ENCODE measurements around the gene PLA2G4E.

The PLA2G4E gene

DNA sequence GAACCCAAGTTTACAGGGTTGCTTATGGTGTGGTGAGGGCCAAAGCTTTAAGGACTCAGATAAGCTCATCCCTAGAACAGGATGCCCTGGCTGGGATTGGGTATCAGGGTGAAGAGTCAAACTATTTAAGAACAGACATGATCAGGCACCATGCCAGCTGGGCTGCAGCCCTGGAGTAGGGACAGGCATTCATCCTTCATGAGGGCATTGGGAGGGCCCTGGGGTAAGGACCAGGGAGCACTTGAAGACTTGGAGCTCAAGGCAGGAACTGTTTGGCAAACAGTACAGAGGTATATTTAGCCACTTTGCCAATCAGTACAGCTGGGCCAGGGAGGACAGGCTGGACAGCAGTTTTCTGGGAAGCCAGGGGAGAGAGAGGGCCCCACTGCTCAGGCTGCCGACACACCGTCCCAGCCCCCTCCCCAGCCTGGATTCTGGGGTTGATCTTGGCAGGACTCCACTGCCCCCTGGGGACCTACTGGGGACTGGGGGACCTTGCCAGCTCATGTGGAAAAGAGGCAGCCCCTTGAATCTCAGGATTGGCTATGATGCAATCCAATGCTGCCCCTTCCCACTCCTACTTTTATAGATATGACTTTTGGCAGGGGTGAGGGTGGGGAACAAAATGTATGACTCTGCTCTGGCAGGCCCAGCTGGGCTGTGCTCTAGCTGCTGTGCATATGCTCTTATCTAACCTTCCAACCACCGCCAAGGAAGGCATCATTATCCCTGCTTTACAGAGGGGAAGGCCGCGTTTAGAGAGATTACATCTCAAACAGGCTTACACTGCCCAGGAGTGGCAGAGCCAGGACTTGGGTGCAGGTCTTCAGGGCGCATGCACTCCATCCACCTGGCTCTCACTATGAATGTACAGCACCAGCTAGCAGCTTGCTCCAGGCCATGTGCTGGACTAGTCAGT lies 2.3 kb downstream of the PLA2G4E start:
- DNase-seq = no peak

DNA sequence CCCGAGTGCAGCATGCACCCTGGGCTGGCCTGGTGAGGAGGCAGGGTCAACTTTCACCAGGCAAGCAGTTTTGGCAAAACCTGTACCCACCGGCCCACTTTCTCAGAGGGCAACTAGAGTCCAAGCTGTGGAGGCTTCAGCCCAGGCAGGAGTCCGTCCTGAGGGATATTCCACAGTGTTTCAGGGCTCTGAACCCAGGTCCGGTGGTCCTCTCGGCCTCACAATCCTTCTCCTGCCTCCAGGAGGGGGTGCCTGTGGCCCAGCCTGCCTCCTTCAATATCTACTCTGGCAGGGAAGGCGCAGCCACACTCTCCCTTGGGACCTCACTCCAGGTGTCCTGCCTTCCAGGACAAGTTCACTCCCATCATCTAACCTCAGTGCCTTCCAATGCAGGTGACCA lies 3.9 kb downstream of the PLA2G4E start:
- DNase-seq = no peak

DNA sequence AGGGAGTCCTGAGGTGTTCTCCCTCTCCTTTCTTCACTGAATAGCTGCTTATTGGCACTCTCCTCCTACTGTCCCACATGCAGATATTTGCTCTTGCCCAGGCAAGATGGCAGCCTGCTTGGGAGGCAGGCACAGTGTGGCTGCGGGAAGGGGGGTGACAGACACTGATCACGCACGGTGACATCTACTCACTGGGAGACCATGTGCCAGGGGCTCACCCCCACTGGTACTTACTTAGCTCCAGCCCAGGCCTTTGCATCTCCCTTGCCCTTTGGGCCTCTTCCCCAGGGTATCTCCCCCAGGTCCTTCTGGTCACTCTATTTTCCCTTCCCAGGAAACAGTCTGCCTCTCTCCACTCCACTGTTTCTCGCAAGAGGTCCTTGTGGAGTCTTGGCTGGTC lies 6.4 kb downstream of the PLA2G4E start:
- DNase-seq = no peak

DNA sequence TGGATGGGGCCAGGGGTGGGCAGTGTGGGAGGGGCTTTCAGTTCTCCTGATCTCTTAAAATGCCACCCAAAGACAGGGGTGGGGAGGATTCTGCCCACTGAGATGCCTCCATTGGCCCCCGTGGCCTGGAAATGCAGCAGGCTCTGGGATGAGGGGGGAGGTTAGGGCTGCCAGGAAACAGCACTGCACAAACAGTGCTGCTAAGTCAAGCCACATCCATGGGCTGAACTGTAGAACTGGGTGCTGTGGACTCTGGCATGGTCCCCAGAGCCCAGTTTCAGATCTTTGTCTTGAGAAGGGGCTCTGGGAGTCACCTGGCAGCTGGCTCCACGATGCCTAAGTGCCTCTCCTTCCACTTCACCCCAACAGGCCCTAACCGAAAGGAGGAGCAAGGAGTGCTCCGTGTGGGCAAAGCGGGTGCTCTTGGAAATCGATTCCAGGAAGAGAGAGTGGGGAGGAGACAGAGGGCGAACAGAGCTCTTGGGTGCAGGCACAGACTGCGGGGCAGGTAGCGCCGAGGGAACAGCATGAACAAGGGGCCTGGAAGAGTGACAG lies 7.8 kb downstream of the PLA2G4E start:
- no peak for DNase-seq

DNA sequence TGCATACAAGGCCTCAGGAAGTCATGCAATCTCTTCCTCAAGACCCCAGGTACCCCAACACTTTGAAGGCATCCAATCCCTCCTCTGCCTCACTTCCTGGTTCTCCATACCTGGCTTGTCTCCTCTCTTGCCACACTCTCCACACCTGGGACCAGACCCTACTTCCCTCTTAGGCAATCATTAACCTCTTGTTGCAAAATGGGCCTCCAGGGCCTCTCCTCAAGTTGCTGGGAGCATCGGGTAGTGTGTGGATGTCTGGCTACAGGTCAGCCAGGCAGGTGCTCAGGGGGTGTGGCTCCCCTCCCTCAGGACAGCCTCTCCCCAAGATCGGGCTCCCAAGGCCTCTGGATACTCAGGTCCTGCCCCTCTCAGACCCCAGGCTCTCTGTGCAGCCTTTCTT lies 8.6 kb downstream of the PLA2G4E start:
- no peak for DNase-seq

DNA sequence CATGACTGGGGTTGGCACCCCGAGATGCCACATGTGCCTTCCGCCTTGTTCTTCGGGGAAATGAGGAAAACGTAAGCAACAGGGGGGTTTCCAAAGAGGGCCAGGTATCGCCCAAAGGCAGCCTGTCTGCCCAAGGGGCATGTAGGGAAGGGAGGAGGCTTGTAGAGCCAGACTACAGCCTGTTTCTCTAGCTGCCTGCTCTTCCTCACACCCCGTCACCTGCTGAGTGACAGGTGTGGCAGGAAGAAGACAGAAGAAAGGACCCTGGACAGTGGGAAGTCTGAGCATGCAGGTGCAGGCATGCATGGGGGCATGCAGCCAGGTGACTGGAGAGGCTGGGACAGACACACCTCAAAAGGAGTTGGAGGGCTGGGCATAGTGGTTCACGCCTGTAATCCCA lies 9.8 kb downstream of the PLA2G4E start:
- no peak for DNase-seq

DNA sequence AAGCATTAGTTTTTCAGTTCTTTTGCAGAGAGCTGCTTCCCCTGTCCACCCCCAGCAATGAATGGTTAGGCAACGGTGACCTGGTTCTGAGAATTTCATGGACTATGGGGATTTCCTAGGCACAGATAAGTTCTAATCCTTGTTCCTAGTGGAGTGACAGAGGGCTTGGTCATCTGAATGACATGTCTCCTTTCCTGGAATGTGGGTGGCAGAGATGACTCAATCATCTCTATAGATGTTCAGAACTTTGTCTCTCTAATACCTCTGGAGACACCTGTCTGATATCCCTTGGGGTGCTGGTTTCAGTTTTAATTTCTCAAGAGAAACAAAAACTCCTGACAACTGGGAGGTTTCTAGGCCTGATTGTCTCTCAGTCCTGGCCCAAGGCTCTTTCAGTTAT lies 10.4 kb downstream of the PLA2G4E start:
- DNase-seq = peak; percentile 37

DNA sequence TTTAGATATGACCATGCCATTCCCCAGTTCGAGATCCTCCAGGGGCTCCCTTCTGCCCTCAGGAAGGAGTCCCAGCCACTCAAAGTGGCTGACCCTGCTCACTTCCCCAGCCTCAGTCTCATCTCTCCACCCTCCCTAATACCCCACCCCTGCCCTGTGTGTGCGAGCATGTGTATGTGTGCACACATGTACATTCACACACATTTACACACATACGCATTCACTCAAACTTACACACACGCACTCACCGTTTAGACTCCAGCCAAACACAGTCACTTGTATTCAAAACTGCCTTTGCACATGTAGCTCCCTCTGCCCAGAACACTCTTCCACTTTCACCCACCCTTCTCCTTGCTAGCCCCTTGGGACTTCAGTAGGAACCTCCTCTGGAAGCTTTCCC lies 11.4 kb downstream of the PLA2G4E start:
- DNase-seq = no peak

DNA sequence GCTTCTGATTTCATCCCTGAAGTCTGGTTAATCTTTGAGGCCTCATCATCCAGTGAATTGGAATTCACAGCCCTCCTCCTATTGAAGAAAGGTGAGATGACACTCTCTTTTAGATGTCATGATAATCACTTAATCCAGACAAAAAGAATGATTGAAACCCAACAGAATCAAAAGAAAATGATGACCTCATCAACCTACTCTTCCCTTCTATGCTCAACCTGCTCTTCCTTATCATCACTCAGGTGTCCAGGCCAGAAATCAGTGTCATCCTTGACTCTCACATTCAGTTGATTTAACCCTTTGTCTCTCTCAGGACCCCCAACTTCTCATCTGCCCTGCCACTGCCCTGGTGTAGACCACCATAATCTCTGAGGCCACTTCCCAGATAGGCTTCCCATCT lies 11.8 kb downstream of the PLA2G4E start:
- DNase-seq = no peak

DNA sequence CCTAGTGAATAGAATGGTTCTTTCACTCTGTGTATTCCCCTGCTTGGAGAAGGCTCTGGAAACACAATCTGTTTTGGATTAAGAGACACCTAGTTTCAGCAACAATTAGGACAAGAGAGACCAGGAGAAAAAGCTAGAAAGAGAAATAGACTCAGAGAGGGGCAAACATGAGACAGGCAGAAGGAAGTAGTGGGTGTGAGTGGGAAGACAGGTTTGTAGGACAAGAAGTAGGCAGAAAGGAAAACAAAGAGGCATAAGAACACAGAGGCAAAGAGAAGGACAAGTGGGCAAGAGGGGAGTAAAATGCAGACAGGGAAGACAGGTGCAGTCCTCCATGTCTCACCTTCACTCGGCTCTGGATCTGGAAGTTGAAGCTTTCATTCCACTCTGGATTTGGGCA lies 13.5 kb downstream of the PLA2G4E start:
- no peak for DNase-seq

DNA sequence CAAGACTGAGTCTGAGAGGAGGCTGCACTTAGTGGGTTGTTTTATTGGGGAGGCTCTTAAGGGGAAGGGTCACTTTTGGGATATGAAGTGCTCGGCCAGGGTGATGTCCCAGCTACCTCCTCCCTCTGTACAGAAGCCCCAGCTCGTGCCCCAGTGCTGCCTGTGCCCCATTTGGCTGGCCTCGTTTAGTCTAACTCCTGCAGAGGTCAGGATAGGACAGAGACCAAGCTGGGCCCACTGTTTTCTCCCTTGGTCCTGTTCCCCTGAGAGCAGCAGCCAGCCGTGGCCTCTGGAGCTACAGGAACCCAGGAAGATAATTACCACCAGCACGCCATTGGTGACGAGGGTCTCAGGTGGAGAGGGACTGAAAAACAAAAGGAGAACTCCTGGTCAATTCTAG lies 18.5 kb downstream of the PLA2G4E start:
- no peak for DNase-seq

DNA sequence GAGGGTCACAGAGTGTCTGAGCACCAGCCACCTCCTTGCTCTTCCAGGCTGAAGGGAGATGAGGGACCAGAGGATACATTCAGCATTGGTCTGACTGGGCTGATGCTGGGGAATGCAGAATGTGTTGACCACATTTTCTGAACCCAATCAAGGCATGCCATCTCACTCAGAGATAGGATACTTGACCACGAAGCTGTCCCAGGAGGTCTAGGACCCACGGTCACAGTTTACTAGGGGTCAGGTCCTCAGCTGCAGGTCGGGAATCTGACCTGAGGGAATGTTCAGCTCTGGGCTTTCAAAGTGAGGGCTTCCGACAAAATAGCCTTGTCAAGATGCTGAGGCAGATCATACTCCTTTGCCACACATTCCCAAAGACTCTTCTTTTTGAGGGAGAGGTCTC lies 19.6 kb downstream of the PLA2G4E start:
- no peak for DNase-seq

DNA sequence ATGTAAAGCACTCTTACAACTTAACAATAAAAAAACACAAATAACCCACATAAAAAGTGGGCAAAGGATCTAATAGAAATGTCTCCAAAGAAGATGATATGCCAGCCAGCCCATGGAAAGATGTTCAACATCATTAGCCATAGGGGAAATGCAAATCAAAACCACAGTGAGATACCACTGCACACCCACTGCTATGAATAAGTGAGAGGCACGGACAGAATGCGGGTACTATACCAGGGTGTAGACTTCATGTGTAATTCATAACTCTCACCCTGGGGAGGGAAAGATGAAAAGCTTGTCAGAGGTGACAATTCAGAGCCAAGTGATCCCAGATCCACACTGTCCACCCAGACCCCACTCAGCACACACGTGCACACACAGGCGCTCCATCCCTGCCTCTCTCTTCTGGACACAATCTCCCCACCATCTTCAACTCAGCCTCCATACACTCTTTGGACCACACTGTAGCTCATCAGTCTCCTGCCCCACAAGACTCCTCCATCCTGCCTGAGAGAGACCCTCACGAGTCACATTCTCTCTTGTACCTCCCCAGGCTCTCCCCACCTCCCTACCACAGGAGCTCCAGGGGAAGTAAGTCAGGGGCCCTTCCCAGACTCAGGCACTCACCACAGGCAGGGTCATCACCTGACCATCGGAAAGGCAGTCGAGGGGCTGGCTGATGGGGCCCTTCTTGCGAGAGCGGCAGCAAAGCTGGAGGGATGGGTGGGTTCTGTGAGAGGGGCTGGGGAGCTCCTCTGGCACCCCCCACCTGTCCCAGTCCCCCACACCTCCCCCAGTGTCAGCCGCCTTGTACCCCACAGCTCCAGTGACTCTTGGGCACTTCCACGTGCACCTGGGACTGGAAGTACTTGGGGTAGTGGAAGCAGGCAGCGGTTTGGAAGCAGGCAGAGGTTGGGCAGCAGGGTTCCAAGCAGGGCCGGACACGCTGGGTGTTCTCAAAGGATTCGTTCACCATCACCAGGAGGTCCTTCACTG lies 21.3 kb downstream of the PLA2G4E start:
- DNase-seq = no peak

DNA sequence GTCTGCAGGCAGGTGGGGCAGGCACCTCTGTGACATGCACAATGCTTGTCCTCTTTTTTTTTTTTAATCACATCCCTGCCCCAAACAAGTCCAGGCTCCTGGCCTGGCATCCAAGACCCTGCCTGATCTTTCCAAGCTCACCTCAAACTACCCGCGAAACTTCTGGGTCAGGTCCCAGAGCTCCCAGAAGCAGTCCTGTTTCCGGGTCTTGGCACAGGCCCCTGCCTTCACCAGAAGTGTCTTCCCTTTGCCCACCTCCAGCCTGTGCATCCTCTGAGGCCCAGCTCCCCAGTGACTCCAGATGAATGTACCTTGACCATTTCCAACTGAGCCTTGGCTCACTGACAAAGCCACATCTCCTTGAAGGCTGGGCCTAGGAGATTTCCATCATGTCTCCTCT lies 23.0 kb downstream of the PLA2G4E start:
- no peak for DNase-seq

DNA sequence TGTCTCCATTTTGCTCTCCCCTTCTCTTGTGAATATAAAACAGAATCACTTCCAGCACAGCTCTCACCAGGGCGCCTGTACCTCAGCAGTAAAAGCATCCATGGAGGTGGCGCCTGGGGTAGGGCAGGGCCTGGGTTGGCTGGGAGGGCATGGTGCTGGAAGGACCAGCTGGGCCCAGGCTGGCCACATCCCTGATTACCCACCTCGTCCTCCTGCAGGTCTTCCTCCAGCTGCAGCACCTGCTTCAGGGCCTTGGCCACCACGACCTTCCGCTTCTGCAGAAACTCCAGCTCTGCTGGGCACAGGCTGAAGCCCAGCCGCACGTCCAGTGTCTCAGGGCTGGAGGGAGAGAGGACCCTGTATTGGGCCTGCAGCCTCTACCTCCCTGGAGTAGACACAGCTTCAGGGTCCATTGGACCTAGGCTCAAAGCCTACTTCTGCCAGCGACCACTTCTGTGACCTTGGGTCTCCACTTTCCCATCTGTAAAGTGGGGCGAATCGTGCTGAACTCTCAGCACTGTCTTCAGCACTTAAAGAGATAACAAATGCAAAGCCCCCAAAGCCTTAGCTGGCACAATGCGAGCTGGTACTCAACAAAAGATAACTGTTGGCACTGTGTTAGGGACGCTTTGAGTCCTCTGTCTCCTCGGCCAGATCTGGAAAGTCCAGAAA lies 23.8 kb downstream of the PLA2G4E start:
- DNase-seq = no peak

DNA sequence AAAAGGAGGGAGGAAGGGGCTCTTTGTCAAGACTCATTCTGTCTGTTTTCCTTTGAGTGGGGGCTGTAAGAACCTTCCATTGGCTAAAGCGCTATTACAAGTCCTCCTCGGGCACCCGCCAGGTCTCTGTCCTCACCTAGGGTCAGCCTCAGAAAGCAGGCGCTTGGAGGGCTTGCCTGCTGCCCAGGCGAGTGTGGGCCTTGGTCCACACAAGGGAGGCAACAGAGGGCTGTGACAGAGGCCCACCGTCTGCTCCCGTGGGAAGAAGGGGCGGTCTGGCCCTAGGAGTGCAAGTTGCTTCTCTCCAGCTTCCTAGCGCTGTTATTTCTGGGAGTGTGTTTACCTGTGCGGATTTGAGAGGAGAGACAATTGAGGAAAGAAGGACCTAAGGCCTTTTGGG lies 24.5 kb downstream of the PLA2G4E start:
- DNase-seq = no peak

DNA sequence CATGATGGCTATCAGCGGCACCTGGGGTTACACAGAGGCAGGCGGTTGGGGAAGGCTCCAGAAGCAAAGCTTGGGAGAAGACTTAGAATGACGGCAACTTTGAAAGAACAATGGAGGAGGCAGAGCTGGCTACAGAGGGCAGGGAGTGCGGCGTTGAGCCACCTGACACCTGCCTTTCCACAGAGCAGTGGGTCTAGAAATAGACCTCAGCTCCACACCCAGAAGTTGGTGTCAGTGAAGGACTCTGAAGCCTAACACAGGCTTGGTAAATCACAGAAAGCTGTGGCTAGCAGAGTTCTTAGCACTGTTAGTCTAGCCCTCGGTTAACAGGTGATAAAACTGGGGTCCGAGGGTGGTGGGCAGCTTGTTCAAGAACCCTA lies 25.4 kb downstream of the PLA2G4E start:
- DNase-seq = no peak

DNA sequence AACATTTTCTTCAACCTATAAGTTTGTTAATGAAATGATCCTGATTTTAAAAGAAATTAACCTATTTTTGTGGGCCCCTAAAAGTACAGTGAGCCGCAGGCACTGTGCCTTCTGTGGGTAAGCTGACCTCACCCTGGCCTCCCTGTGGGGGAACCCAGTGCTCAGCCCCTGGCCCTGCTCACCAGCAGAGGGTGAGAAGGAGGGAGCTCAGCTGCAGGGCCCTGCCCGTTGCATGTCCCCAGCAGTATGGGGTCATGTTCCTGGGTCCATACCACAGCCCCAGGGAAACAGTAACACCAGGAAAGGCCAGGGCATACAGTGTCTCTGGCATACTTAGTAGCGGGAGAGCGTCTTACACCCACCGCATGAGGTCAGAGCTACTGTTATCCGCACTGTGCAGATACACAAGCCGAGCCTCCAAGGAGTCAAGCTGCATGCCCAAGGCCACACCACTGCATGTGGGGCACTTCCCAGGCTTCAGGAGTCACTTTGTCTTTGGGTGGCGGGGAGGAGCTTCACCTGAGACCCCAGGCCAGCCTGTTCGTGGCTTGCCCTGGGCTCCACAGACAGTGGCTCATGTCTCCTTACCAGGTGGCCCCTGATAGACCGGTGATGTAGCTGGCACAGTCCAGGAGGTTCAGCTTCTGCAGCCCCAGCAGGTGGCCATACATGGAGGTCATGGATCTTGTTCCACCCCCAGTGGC lies 25.9 kb downstream of the PLA2G4E start:
- DNase-seq = no peak

DNA sequence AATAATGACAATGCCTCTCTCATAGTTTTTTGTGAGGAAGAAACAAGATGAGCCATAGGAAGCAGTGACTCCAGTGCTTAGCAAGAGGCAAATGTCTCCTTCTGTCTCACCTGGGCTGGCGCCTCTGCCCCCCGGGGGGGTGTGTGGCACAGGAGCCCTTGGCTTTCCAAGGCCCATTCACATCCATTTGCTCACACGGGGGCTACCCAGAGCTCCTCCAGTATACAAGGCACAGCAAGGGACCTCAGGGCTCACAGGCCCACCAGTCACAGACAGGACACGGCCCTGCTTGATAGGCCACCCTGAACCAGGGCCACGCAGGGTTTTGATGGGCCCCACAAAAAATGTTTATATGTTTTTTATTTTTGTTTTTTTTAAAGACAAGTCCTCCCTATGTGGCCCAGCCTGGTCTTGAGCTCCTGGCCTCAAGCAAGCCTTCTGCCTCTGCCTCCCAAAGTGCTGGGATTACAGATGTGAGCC lies 26.6 kb downstream of the PLA2G4E start:
- no peak for DNase-seq

DNA sequence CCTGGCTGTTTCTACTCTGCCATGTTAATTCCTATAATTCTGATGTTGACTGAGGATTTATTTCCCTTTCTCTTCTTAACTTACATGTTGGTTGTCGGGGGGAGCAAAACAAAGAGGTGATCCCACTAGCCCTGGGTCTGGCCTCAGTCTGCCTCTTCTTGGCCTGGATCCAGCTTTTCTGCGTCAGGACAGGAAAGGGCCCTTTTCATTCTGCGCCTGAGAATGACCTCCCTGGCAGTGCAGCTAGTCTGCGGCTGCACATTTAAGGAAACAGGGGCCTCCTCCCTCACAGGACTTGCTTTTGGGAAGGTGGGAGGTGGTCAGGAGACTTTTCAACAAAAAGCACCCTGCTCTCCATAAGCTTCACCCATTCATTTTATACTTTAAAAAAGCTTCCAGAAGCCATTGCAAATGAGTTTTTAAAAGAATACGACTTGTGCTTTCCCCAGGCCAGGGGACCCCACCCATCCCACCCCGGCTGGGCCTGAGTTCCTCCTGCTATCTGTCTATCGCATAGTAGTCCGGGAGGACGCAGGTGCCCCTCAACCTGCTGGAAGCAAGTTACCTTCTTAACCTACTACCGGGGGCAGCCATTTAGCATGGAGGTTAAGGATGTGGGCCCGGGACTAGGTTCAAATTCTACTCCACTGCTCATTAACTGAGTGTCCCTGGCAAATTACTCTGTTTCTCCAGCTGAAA lies 27.2 kb downstream of the PLA2G4E start:
- no peak for DNase-seq

DNA sequence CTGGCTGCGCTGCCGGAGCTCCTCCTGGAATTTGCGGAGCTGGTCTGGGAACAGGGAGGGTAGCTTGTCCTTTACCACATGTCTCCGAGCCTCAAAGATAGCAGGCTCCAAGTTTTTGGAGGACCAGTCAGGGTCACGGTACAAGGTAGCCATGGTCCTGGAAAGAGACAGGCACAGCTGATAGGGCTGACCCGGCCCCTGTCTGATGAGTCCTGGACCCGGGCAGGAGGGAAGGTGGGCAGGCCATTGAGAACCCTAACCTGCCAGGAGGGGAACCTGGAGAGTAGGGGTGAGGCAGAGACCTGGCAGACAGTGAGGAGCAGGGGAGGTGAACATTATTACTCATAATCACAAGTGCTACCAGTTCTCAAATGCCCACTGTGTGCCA lies 28.0 kb downstream of the PLA2G4E start:
- DNase-seq = no peak

Measured in stimulated activated CD4-positive, alpha-beta T cell treated with anti-CD3 and anti-CD28 coated beads, Interleukin-15, amount 100 ng/mL, for 24 hours (primary cell).